HG03575 (cell line): ENCODE results near the gene NEU2.

Experiments used
- ATAC-seq: cut with Tn5 transposase; IDR thresholded peaks from one replicate; pipeline ENCODE4 v1.9.1; 2021; ENCODE audit not compliant: unreplicated experiment, insufficient number of reproducible peaks, low FRiP score; ENCODE audit errors: extremely low read depth

NEU2 gene

GRCh38 chr2:233032551-233033320 lies at the start of gene NEU2:
NEU2 (plus strand) TSS chr2:233032672; CDS start chr2:233032672, 0 bp downstream.
- ATAC-seq = no peak

DNA sequence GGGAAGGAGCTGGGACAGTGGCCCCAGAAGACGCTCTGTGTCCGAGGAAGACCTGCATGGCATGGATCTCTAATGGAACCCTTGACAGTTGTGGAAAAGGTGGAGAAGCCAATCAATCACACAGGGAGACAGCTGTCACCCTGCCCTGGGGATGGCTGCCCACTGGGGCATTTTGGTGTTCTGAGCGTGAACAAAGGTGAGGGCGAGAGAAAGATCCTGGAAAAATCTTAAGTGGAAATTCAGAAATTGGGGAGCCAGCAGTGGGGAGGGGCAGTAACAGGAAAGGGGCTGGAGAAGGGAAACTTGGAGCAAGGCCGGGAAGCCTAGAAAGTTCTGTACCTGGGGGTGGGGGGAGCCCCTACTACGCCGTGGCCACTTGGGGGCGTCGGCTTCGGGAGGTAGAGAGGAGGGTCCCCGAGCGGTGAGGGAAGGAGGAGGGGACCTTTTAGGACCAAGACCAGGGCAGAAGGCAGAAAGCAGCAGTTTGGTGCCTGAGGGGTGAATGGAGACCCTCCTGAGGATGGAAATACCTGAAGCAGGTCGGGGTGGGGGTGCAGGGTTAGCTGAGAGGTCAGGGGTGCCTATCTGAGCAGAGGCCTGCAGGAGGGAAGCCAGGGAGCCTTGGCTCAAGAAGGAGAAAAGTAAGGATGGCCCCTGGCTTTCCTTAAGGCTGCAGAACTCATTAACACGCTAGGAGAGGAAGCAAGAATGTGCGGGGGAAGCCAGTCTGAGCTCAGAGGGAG lies 49.4 kb upstream of the NEU2 start:
- no peak for ATAC-seq

DNA sequence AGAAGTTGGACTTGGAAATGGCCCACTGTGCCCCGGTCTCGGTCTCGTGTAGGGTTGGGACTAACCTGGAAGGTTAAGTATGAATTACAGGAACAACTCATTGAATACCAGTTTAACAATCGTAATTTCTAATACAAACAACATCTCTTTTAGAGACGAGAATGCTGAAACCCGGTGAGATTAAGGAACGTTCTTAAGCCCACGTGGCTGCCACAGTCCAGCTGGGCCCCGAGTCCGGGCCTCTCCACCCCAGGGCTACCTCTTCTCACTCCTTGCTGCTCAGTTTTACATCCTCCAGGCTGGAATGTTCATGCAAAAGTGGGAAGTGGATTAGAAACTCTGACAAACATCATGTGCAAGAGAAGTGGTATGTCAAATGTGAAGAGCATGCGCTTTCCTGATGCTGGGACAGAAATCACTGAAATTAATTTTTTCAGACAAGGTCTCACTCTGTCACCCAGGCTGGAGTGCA lies 48.8 kb upstream of the NEU2 start:
- no peak for ATAC-seq

DNA sequence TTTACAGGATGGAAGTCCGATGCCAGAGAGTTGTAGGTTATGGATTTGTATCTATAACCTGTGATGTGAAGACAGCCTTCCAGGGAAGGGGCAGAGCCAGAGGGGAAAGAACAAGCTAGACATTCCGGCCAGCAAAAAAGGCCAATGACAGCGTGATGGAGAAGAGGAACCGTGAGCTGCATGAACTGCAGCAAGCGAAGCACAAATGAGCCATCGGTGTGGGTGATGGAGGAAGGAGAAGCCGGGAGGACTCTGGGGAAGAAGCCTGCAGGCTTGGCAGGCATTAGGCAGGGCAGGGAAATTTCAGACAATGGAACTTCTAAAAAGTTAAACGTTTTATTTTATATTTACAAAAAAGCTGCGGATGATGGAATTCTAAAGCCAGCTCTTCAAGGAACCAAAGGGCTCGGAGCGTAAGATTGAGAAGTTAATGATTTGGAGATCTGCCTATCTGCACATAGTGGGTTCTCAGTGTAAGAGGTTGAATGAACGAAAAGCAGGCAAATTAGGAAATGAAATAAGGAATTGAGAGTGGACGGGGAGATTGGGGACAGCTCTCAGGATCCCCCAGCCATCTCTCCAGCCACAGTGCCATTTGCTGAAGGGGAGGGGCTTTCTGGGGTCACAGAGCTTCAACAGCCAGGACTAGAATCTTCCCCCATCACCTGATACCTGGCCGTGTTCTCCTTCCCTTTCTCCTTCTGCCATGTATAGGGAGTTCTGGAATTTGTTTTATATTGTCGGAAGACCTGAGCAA lies 47.8 kb upstream of the NEU2 start:
- ATAC-seq = no peak

DNA sequence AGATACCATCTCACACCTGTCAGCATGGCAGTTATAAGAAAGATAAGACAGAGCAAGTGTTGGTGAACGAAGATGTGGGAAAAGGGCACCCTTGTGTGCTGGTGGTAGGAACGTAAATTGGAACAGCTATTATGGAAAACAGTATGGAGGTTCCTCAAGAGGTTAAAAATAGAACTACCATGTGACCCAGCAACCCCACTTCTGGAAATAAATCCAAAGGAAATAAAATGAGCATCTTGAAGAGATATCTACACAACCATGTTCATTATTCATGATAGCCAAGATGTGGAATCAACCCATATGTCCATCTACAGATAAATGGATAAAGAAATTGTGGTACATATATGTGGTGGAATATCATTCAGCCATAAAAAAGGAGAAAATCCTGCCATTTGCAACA lies 46.3 kb upstream of the NEU2 start:
- no peak for ATAC-seq

- ATAC-seq = no peak
Observed at GRCh38 chr2:232993231-232993821, 39.1 kb upstream of the NEU2 start.

- no peak for ATAC-seq
Observed at GRCh38 chr2:232994446-232994845, 38.0 kb upstream of the NEU2 start.

- ATAC-seq = no peak
Observed at GRCh38 chr2:232997749-232998665, 34.5 kb upstream of the NEU2 start.

GRCh38 chr2:232998666-232998985 lies 33.8 kb upstream of the NEU2 start:
- ATAC-seq = no peak

DNA sequence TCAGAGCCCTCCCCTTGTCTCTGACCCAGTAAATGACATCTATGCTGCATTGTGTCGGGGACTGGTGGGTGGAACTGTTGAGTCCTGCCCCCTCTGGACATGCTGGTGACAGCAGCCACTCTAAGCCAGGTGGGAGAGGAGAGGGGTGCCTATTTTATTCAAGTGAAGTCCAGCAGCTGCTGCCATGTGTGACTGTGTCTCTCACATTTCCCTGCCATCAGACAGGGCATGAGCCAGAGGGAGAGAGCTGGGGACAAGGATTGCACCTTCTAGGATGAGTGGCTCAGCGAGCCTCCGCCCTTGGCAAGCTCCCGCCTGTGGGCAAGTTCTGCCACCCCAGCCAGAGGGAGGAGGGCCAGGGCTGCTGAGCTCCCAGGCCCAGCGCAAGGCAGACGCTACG lies 33.1 kb upstream of the NEU2 start:
- ATAC-seq = no peak

DNA sequence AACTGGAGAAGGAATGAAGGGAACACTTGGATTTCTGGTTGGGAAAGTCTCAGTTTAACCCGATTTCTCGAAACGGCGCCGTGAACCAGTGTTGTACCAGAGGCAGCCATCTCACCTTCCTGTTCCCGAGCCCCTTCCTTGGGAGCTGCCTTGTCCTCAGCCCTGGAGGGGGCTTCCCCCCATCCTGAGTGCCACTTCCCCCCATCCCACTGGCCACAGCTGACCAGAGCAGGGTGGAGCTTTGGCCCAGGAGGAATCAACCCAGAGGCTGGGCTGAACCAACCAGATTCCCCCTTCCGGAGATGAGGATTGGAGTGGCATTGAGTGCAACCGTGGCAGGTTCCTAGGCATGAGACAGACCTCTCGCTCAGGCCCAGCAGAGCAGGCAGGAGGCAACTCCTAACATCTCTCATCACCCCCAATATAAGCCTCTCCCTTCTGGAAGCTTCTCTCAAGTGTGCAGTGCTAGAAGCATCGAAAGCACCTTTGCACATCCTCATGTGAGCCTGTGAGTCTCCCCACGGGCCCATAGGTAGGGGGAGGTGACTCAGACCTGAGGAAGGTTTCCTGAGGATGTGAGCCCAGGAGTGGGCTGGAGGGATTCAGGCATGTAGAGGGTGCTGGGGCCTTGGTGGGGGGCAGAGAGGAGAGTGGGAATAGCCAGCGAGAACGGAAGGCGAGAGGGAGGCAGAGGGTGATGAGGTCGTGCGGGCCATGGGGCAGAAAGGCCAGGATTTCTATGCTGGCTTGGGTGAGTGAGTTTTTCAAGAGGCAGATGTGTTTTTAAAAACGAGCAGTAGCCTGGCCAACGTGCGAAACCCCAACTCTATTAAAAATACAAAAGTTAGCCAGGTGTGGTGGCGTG lies 31.4 kb upstream of the NEU2 start:
- no peak for ATAC-seq

- no peak for ATAC-seq
Observed at GRCh38 chr2:233002829-233003657, 29.4 kb upstream of the NEU2 start.

- no peak for ATAC-seq
Observed at GRCh38 chr2:233003658-233004555, 28.6 kb upstream of the NEU2 start.

DNA sequence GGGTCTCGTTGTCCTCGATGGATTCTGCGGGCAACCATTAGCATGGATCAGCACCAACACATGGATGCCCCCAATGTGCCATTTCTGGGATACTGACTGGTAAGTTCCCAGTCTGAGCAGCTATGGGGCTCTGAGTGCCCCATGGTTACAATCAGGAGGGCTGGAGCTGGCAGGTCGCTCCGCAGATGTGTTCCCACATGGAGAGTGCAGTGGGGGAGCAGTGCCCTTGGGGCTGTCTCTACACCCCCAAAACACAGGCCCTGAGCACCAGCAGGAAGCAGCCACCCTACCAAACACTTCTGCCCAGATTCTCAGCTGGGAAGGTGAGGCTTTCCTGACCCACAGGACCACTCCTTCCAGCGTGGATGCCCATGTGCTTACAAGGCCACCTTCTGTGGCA lies 27.4 kb upstream of the NEU2 start:
- ATAC-seq = no peak

DNA sequence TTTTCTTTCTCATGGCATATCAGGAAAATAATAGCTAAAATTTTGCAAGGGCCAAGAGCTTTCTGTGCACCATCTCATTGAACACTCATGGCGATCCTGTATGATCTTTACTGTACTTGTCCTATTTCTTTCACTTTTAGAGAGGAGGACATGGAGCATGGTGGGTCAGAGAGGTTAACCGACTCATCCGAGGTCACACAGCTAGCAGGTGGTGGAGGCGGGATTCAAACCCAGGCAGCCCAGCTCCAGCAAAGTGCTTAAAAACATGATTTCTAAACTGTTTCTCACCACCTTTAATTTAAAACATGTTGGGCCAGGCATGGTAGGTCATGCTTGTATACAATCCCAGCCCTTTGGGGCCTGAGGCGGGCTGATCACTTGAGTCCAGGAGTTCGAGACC lies 25.8 kb upstream of the NEU2 start:
- ATAC-seq = no peak

- no peak for ATAC-seq
Observed at GRCh38 chr2:233007270-233007669, 25.2 kb upstream of the NEU2 start.
